ENCODE results near the gene NT5C1A.

Gene NT5C1A

GRCh38 chr1:39631361-39632322, 40.3 kb downstream of the NT5C1A start:
- H3K4me3 ChIP-seq (ENCODE audit: low read length), result no peak overlapping the region
- TF ChIP-seq ZNF274 (IDR thresholded peaks at IDR 0.05; ENCODE audit: low read depth, low read length), result no peak

- TF ChIP-seq ZNF274 (IDR thresholded peaks at IDR 0.05; ENCODE audit: low read depth, low read length), result no peak
- no peak overlapping the region for H3K4me3 ChIP-seq (ENCODE audit: low read length)
Measured at GRCh38 chr1:39628807-39629350, 43.0 kb downstream of the NT5C1A start.

GRCh38 chr1:39626646-39627045, 45.3 kb downstream of the NT5C1A start:
- no peak for TF ChIP-seq ZNF274 (IDR thresholded peaks at IDR 0.05; ENCODE audit: low read depth, low read length)
- no peak overlapping the region for H3K4me3 ChIP-seq (ENCODE audit: low read length)

- no peak overlapping the region for H3K4me3 ChIP-seq (ENCODE audit: low read length)
- no peak for TF ChIP-seq ZNF274 (IDR thresholded peaks at IDR 0.05; ENCODE audit: low read depth, low read length)
Measured at GRCh38 chr1:39625462-39626273, 46.2 kb downstream of the NT5C1A start.

GRCh38 chr1:39625009-39625408, 46.9 kb downstream of the NT5C1A start:
- TF ChIP-seq ZNF274 (IDR thresholded peaks at IDR 0.05; ENCODE audit: low read depth, low read length), result no peak
- no peak overlapping the region for H3K4me3 ChIP-seq (ENCODE audit: low read length)

GRCh38 chr1:39623053-39623452, 48.9 kb downstream of the NT5C1A start:
- no peak for TF ChIP-seq ZNF274 (IDR thresholded peaks at IDR 0.05; ENCODE audit: low read depth, low read length)
- no peak overlapping the region for H3K4me3 ChIP-seq (ENCODE audit: low read length)

- no peak overlapping the region for H3K4me3 ChIP-seq (ENCODE audit: low read length)
- TF ChIP-seq ZNF274 (IDR thresholded peaks at IDR 0.05; ENCODE audit: low read depth, low read length), result no peak
Measured at GRCh38 chr1:39622427-39622826, 49.5 kb downstream of the NT5C1A start.

GRCh38 chr1:39620659-39621165, 51.2 kb downstream of the NT5C1A start:
- TF ChIP-seq ZNF274 (IDR thresholded peaks at IDR 0.05; ENCODE audit: low read depth, low read length), result no peak
- no peak overlapping the region for H3K4me3 ChIP-seq (ENCODE audit: low read length)

- H3K4me3 ChIP-seq (ENCODE audit: low read length), result no peak overlapping the region
- no peak for TF ChIP-seq ZNF274 (IDR thresholded peaks at IDR 0.05; ENCODE audit: low read depth, low read length)
Measured at GRCh38 chr1:39617488-39618049, 54.3 kb downstream of the NT5C1A start.

- H3K4me3 ChIP-seq (ENCODE audit: low read length), result no peak overlapping the region
- no peak for TF ChIP-seq ZNF274 (IDR thresholded peaks at IDR 0.05; ENCODE audit: low read depth, low read length)
Measured at GRCh38 chr1:39615086-39615673, 56.7 kb downstream of the NT5C1A start.

- H3K4me3 ChIP-seq (ENCODE audit: low read length), result no peak overlapping the region
- no peak for TF ChIP-seq ZNF274 (IDR thresholded peaks at IDR 0.05; ENCODE audit: low read depth, low read length)
Measured at GRCh38 chr1:39614488-39614887, 57.4 kb downstream of the NT5C1A start.

GRCh38 chr1:39613250-39613649, 58.7 kb downstream of the NT5C1A start:
- no peak for TF ChIP-seq ZNF274 (IDR thresholded peaks at IDR 0.05; ENCODE audit: low read depth, low read length)
- no peak overlapping the region for H3K4me3 ChIP-seq (ENCODE audit: low read length)

- no peak overlapping the region for H3K4me3 ChIP-seq (ENCODE audit: low read length)
- no peak for TF ChIP-seq ZNF274 (IDR thresholded peaks at IDR 0.05; ENCODE audit: low read depth, low read length)
Measured at GRCh38 chr1:39609618-39610331, 62.1 kb downstream of the NT5C1A start.
